ENCODE data around the gene TENT5A.

TENT5A gene

DNA sequence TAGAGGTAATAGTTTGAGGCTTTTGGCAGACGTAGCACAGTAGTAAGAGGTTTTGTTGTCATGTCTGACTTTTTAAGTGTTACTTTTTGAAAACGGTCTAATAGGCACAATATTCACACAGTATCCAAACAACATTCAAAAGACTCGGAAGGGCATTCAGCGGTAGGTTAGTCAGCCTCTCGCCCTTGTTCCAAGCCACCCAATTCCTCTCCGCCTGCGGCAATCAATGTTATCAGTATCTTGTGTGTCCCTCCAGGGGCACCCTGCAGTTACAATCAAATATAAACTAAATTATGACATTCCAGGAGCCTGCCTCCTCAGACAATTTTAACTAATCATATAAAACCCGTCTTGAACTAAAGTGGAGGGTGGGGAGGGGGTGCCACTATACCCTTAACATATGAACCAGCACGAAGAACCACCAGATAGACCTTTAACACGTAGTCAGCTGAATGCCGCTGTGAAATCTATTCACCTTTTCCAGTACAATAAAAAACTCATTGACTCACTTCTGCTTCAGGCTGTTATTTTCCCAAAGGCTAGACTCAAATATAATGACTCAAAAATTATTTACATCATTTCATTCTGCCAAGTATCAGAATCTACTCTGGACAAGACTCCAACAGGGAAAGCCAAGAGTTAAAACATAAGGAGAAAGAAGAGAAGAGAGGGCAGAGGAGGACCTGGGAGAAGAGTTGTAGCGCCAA, 1.6 kb downstream of the TENT5A start:
- TF ChIP-seq, protein P1, sequence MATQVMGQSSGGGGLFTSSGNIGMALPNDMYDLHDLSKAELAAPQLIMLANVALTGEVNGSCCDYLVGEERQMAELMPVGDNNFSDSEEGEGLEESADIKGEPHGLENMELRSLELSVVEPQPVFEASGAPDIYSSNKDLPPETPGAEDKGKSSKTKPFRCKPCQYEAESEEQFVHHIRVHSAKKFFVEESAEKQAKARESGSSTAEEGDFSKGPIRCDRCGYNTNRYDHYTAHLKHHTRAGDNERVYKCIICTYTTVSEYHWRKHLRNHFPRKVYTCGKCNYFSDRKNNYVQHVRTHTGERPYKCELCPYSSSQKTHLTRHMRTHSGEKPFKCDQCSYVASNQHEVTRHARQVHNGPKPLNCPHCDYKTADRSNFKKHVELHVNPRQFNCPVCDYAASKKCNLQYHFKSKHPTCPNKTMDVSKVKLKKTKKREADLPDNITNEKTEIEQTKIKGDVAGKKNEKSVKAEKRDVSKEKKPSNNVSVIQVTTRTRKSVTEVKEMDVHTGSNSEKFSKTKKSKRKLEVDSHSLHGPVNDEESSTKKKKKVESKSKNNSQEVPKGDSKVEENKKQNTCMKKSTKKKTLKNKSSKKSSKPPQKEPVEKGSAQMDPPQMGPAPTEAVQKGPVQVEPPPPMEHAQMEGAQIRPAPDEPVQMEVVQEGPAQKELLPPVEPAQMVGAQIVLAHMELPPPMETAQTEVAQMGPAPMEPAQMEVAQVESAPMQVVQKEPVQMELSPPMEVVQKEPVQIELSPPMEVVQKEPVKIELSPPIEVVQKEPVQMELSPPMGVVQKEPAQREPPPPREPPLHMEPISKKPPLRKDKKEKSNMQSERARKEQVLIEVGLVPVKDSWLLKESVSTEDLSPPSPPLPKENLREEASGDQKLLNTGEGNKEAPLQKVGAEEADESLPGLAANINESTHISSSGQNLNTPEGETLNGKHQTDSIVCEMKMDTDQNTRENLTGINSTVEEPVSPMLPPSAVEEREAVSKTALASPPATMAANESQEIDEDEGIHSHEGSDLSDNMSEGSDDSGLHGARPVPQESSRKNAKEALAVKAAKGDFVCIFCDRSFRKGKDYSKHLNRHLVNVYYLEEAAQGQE (IDR thresholded peaks at IDR 0.05; ENCODE audit: insufficient read depth in 1 of 2, low read depth in 2 of 2, low read length in 2 of 2), result no peak
- TF ChIP-seq POLR2AphosphoS5 (IDR thresholded peaks at IDR 0.05; ENCODE audit: low read depth, low read length), result no peak
- no peak for TF ChIP-seq SIN3A (IDR thresholded peaks at IDR 0.05; ENCODE audit: borderline replicate concordance, insufficient read depth, low read length)
- TF ChIP-seq TAF1 (IDR thresholded peaks at IDR 0.05; ENCODE audit: borderline replicate concordance, insufficient read depth, low read length), result no peak
- TF ChIP-seq FOXP2 (optimal IDR thresholded peaks at IDR 0.05; ENCODE audit: borderline replicate concordance, extremely low read depth, extremely low read length, insufficient read depth), result no peak

GRCh38 chr6:81750200-81750599, 2.3 kb downstream of the TENT5A start:
- TF ChIP-seq, protein P1 (IDR thresholded peaks at IDR 0.05; ENCODE audit: insufficient read depth in 1 of 2, low read depth in 2 of 2, low read length in 2 of 2), result no peak
- TF ChIP-seq SIN3A (IDR thresholded peaks at IDR 0.05; ENCODE audit: borderline replicate concordance, insufficient read depth, low read length) (no peak), POLR2AphosphoS5 (IDR thresholded peaks at IDR 0.05; ENCODE audit: low read depth, low read length) (no peak), TAF1 (IDR thresholded peaks at IDR 0.05; ENCODE audit: borderline replicate concordance, insufficient read depth, low read length) (no peak)

GRCh38 chr6:81749707-81750106, 2.8 kb downstream of the TENT5A start:
- TF ChIP-seq, protein P1 (IDR thresholded peaks at IDR 0.05; ENCODE audit: insufficient read depth in 1 of 2, low read depth in 2 of 2, low read length in 2 of 2), result no peak
- TF ChIP-seq TAF1 (IDR thresholded peaks at IDR 0.05; ENCODE audit: borderline replicate concordance, insufficient read depth, low read length), result no peak
- TF ChIP-seq FOXP2 (optimal IDR thresholded peaks at IDR 0.05; ENCODE audit: borderline replicate concordance, extremely low read depth, extremely low read length, insufficient read depth), result no peak
- TF ChIP-seq SIN3A (IDR thresholded peaks at IDR 0.05; ENCODE audit: borderline replicate concordance, insufficient read depth, low read length), result no peak
- TF ChIP-seq POLR2AphosphoS5 (IDR thresholded peaks at IDR 0.05; ENCODE audit: low read depth, low read length), result no peak

DNA sequence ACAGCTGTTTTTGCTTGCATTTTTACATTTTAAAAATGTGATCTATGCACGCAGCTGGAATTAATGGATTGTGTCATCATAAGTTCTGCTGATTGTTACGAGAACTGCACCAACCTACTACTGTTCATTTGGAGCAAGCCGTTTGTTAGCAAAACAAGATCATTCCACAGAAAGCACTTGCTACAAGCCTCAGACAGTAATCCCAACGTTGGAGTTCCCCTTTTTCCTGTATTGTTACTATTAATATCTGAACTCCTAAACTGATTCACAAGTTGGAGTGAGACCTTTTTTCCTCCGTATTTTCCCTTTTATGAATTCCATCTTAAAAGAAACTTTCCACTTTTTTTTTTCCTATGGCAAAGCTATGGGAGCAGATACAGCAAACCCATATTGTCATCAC, 3.5 kb downstream of the TENT5A start:
- TF ChIP-seq FOXP2 (optimal IDR thresholded peaks at IDR 0.05; ENCODE audit: borderline replicate concordance, extremely low read depth, extremely low read length, insufficient read depth) (no peak), SIN3A (IDR thresholded peaks at IDR 0.05; ENCODE audit: borderline replicate concordance, insufficient read depth, low read length) (no peak), TAF1 (IDR thresholded peaks at IDR 0.05; ENCODE audit: borderline replicate concordance, insufficient read depth, low read length) (no peak), POLR2AphosphoS5 (IDR thresholded peaks at IDR 0.05; ENCODE audit: low read depth, low read length) (no peak)
- TF ChIP-seq, protein P1 (IDR thresholded peaks at IDR 0.05; ENCODE audit: insufficient read depth in 1 of 2, low read depth in 2 of 2, low read length in 2 of 2), result no peak

All from PFSK-1 (cell line).